GM20431 (cell line): ENCODE data around the gene PNLIP.

Experiments
- in situ Hi-C: fragments of 300-500 bp; cut with MseI, MboI; formaldehyde crosslinking; loops from one replicate; pipeline ENCODE4 v1.15.0; 2020; ENCODE audit warnings: low sequenced_read_pairs; ENCODE audit not compliant: unreplicated experiment

PNLIP gene

DNA sequence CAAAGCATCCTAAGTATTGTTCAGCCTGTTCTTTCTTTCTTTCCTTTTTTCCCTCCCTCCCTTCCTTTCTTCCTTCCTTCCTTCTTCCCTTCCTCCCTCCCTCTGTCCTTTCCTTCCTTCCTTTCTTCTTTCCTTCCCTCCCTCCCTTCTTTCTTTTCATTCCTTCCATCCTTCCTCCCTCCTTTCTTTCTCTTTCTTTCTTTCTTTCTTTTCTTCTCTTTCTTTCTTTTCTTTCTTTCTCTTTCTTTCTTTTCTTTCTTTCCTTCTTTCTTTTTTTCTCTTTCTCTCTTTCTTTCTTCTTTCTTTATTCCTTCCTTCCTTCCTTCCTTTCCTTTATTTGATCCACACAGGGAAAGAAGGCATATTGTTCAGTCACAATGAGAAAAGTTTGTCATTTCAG is 21.2 kb downstream of the PNLIP start:
- in situ Hi-C loops: no loop called here

DNA sequence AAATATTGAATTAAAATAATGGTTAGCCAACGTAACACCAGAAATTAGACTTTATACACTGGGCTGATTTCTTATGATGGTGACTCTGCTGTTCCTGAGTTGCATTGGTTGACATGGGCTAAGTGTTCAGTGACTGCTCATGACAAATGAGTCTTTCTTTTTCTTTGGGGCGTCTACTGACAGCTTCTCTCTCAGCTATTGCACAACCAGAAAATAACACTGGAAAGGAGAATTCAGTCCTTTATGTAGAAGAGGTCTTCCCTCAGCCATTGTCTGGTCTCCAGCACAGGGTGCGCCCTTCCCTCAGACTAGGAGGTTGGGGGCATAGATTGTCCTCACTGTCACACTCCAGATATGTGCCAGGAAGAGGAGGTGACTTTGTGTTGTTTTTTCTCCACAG is 21.6 kb downstream of the PNLIP start:
- in situ Hi-C loops: no loop called here

GRCh38 chr10:116574797-116575196 is 29.1 kb downstream of the PNLIP start:
- in situ Hi-C loops: no loop called here

- in situ Hi-C loops: no loop called here
Measured at GRCh38 chr10:116587878-116588591, 42.3 kb downstream of the PNLIP start.

GRCh38 chr10:116588995-116589394 is 43.3 kb downstream of the PNLIP start:
- in situ Hi-C loops: no loop called here

DNA sequence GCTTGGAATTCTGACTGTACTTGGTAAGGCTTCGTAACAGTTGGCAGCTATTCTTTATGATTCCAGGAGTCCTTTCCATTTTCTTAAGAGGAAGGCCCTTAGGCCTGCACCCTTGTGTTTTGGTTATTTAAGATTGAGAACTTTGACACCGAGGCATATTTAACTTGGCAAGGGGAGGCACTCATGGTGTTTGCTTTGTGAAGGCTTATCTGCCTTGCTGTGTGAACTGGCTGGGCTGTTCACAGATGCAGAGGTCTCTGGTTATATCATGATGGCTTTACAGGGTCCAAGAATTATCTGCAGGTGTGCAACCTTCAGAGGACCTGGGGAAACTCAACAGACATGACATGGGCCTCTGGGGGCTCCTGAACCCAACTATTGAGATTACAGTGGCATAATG is 44.2 kb downstream of the PNLIP start:
- in situ Hi-C loops: no loop called here

DNA sequence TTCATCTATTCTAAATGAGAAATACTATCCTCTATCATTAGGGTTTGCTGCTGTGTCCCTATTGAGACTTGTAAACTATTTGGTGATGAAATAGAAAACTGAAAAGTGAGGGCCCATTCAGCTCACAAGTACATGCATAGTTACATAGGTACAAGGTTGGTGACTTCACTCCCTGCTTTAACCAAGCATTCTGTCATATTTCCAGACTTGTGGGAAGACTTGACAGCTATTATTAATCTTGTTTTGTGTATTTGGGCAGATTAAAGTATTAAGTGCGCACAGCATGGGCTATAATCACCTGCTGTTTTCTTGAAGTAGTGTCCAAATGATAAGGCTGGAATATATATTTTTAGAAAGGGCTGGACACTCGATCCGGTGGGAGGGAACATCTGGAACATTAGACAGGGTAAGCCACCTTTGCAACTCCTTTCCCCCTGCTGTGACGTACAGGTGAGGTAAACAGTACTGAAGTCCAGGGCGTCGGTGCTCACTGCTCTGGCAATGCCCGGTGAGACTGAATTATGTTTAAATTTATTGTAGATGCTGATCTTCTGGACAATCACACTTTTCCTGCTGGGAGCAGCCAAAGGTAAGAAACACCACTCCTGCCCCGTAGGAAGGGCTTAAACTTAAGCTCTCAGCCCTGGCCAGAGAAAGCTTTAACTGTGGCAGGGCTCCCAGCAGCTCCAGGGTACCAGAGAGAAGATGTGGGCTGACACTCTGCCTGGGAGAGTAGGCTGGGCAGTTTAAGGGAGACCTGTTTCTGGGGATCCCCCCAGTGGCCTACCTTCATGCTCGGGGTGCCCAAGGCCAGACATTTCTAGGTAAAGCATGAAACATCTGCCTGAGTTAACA is 45.1 kb downstream of the PNLIP start, which contains the start of gene PNLIPRP1:
TSS of gene PNLIPRP1 (plus strand) at position 370 of the 855 bp plus-strand sequence. CDS start at position 541, 171 bp downstream.
- in situ Hi-C loops: no loop called here

GRCh38 chr10:116593139-116593740 is 47.5 kb downstream of the PNLIP start:
- in situ Hi-C loops: no loop called here

GRCh38 chr10:116594525-116595035 is 48.8 kb downstream of the PNLIP start:
- in situ Hi-C loops: no loop called here

DNA sequence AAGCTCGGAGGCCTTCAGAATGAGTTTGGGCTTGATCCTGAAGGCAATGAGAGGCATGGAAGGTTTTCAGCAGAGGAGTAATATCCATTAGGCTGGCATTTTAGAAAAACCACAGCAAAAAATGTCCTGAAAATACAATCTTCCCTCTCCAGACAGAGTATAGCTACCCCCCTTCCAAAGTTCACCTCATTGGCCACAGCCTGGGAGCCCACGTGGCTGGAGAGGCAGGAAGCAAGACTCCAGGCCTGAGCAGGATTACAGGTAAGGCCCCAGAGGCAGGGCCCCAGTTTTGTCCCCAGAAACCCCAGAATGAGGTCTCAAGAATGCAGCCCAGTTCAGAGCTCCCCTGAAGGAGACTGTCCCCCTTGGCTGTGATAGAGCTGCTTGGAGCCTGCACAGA is 50.3 kb downstream of the PNLIP start:
- in situ Hi-C loops: no loop called here

DNA sequence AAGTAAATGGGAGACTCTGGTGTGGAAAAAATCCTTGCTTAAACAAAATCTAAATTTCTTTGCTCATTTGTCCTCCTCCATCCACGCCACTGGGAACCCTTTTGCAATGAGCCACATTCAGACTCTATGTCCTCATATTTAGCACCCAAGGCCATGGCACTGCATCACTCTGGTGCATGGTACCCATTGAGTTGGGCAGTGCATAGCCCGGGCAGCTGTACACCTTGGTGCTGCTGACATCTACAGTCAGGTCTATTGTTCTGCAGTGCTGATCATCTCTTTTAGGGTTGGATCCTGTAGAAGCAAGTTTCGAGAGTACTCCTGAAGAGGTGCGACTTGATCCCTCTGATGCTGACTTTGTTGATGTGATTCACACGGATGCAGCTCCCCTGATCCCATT is 51.8 kb downstream of the PNLIP start:
- in situ Hi-C loops: no loop called here

GRCh38 chr10:116598329-116598728 is 52.6 kb downstream of the PNLIP start:
- in situ Hi-C loops: no loop called here

DNA sequence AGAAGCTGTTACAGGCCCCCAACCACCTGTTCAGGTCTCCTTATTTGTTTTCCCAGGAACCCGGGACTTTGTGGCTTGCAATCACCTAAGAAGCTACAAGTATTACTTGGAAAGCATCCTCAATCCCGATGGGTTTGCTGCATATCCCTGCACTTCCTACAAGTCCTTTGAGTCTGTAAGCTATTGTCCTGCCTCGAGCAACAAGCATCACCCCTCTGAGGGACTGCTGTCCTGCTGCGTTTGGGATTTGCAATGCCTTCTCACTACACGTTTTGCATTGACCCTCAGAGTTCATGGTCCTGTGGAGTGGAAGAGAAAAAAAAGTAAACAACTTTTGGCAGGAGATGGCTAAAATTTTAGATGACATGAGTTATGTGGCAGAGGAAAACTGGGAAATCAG is 54.3 kb downstream of the PNLIP start:
- in situ Hi-C loops: no loop called here

- in situ Hi-C loops: no loop called here
Measured at GRCh38 chr10:116602648-116603400, 57.1 kb downstream of the PNLIP start.

DNA sequence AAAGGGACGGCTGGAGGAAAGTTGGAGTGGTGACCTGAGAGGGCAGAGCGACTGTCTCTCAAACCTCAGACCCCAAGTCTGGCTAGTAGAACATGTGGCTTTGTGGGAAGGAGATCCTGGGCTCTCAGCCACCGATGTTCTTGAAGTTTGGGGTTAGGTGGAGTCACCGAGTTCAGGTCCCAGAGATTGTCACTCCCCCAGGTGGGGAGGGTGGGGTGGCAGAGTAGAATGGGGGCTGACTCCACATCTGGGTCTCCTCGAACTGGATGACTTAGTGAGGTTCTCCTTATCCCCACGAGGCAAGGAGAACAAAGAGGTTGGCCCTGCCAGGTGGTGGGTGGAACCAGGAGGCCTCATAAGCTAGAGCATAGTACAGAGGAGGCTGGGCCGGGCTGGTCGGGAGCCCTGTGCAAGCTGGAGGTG is 60.3 kb downstream of the PNLIP start:
- in situ Hi-C loops: no loop called here

- in situ Hi-C loops: no loop called here
Measured at GRCh38 chr10:116607336-116607735, 61.6 kb downstream of the PNLIP start.

- in situ Hi-C loops: no loop called here
Measured at GRCh38 chr10:116608686-116609594, 63.2 kb downstream of the PNLIP start.

DNA sequence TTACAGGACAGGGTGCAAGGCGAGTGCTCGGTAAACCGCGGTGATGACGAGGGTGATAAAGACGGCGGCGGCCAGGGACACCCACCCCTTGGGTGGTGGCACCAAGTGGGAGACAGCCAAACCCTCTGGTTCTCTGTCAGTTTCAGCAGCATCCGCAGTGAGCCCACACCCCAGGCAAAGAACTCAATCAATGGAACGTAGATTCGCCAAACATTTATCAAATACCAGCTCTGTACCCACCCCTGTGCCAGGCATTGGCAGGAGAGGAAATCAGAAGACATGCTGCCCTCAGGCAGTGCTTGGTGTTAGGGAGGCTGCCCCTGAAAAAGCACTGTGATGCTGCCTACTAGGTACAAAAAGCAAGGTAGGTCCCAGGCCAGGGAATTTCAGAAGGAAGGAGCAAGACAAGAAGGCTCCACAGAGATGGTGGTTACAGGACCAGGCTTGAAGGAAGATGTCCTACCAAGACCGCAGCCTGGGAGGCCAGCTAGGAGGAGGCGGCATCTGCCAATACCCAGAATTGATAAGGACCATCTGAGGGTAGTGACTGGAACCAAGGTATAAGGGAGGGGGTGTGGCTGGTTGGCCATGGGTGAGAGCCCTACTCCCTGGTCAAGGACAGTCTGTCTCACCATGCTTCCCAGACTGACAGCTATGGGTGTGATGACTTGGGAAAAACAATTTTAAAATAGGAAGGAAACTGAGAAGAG is 64.9 kb downstream of the PNLIP start:
- in situ Hi-C loops: no loop called here
